Glomerular visceral epithelial cell (primary cell): ENCODE measurements around the gene ICA1.
"Not testable (repeated sequence)": the region's sequence is repeated elsewhere in the genome, so short reads cannot be mapped to it uniquely, and the experiment has no call there.

Source experiments
- DNase-seq: peaks from one replicate; pipeline ENCODE4 v3.0.0-alpha.2; 2016; ENCODE audit errors: extremely low spot score

The ICA1 gene

GRCh38 chr7:8261711-8262695 is at the start of gene ICA1:
Gene ICA1, minus strand, starts transcription at chr7:8262167. Its CDS starts 26,241 bp downstream, at chr7:8235926.
- peak; percentile 75 for DNase-seq

- DNase-seq, result no peak
These were observed 48.9 kb upstream of the ICA1 start for GRCh38 chr7:8310876-8311275.

- peak; percentile 1 for DNase-seq
These were observed 43.8 kb upstream of the ICA1 start for GRCh38 chr7:8305625-8306388.

DNA sequence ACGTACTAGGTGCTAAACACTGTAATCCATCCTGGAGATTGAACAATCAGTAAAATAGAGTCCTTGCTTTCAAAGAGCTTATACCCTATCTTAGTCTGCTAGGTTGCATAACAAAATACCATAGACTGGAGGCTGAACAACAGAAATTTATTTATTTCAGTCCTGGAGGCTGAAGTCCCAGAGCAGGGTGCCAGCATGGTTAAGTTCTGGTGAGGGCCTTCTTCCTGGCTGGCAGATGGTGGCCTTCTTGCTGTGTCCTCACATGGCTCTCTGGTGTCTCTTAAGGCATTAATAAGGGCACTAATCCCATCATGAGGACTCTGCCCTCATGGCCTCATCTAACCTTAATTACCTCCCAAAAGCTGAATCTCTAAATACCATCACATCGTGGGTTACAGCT is 43.1 kb upstream of the ICA1 start:
- DNase-seq, result no peak

GRCh38 chr7:8303904-8304528 is 42.0 kb upstream of the ICA1 start:
- no peak for DNase-seq

GRCh38 chr7:8297023-8297422 is 35.1 kb upstream of the ICA1 start:
- not testable (repeated sequence) for DNase-seq

GRCh38 chr7:8296362-8296659 is 34.3 kb upstream of the ICA1 start:
- DNase-seq, result no peak

DNA sequence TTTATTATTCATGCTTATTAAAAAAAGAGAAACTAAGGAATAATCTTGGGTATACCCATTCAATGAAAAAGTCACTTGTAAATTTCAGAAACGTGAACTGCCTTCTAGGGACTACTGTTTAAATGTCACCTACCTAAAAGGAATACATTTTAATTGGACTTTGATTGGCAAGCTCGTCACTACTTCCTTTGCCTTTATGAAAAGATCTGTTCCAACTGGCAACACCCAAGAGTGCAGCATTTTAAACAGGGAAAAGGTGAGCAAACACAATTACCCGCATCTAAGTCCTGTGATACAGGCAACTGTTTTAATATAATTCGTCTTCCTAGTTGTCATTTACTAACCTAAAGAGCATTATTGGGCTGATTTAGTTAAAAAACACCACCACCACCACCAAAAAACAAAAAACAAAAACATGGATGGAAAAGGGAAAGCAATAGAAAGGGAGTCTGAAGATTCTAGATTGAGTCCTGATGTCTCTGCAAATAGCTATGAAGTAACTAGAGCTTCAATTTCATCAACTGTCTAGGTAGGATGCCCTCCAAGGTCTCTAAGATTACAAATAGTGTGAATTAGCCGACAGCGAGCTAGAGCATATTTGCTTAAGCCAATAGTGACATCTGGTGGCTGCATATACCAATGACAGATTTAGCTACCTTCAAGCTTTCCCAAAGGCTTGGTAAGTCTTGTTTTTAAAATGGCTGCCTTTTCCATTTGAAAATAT is 33.8 kb upstream of the ICA1 start:
- peak; percentile 79 for DNase-seq

DNA sequence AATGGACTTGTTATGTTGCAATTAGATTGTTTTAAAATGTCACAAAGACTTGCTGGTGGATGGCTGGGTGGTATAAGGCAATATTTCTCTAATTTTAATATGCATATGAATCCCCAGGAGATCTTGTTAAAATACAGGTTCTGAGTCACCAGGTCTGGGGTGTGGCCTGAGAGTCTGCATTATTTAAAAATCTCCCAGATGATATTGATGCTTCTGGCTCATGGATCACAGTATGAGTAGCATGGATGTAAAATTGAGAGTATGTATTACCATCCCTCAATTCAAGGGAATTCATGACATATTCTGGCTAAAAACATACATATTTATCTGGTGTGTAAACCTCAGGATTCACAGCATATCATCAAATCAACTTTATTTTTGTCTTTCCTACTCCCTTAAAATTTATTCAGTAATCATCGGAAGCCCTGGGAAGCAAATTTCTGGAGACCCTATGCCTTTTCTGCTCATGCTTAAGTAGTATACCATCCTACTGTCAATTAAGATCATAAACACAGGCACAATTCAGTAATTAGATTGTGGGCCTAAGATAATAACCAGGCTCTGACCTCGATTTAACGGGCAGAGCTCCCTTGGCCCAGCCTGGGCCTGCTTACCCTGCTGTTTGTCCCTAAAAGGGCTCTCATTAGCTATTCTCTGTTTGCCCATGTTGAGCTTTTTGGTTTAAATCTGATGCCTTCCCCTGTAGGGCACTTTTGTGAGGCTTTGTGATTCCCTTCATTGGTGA is 29.6 kb upstream of the ICA1 start:
- no peak for DNase-seq

GRCh38 chr7:8290645-8291308 is 28.8 kb upstream of the ICA1 start:
- DNase-seq, result no peak

- DNase-seq, result no peak
These were observed 24.2 kb upstream of the ICA1 start for GRCh38 chr7:8286118-8286517.

DNA sequence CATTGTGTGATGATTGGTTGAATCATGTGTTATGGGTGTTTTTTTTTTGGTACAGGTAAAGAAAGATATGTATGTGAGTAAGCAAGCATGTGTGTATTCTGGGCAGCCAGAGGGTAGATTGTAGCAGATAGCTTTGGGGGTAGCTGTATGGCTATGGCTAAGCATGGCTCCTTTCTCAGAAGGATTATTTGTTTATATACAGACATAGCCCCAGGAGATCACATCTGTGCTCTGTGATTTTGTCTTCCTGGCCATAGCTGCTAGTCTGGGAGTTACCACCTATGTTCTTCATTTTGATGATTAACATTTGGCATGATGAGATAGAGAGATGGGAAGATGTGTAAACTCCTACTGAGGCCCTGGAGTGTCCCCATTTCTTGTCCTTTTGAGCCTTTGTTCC is 23.2 kb upstream of the ICA1 start:
- no peak for DNase-seq

- no peak for DNase-seq
These were observed 22.6 kb upstream of the ICA1 start for GRCh38 chr7:8284606-8285005.

GRCh38 chr7:8283968-8284367 is 22.0 kb upstream of the ICA1 start:
- no peak for DNase-seq

- DNase-seq, result no peak
These were observed 20.9 kb upstream of the ICA1 start for GRCh38 chr7:8282871-8283270.

DNA sequence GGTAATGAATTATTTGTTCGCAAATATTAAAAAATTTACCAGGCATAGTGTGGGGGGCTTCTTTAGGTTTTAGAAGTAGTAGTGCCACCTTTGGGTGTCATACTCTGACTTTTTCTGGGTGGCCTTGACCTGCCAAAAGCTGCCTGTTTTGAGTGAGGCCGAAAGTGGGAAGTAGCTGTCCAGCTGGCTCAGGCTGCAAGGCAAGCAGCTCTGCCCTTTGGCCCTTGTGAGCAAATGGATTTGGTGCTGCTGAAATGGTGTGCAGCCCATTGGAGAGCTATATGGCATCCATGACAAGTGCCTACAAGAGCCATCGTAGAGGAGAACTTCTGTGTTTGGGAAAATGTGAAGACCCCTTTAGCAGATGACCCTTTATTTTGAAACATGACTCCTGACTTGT is 20.2 kb upstream of the ICA1 start:
- no peak for DNase-seq

- no peak for DNase-seq
These were observed 16.2 kb upstream of the ICA1 start for GRCh38 chr7:8278183-8278582.

- DNase-seq, result no peak
These were observed 15.5 kb upstream of the ICA1 start for GRCh38 chr7:8277394-8277982.

DNA sequence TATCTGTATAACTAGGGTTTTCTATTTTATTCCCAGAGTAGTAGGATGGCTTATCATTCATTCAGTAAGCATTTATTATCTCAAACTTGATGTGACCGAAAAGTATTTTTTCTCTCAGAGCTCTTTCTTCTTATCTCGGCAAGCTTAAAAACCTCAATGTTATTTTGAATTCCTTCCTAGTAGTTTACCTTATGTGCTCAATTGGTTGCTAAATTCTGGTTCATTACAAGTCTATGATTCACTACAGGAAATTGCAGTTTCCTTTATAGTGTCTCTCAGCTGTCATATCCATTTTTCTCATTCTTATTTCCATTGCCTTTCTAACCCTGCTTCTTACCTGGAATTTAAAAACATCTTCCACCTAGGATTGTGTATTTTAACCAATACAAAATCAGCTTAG is 12.6 kb upstream of the ICA1 start:
- no peak for DNase-seq

- no peak for DNase-seq
These were observed 10.0 kb upstream of the ICA1 start for GRCh38 chr7:8271960-8272359.
